ENCODE results near the gene STRBP. TPM values are rescaled to one million over a fixed set of nuclear protein-coding genes. Genes with fewer than 3 reads are reported as not detected.

STRBP gene
- total RNA-seq, 1 donor from 2014 or later, result 45.4 TPM

GRCh38 chr9:123246534-123246933 is 21.9 kb downstream of the STRBP start:
- Mint-ChIP-seq H3K9me3 (ENCODE audit: unreplicated experiment) (no peaks in the 10 kb centered on the region), H3K4me3 (ENCODE audit: unreplicated experiment) (no peak overlapping the region), H3K27ac (ENCODE audit: unreplicated experiment) (no peak overlapping the region), H3K4me1 (ENCODE audit: unreplicated experiment) (peaks cover 6% of the 10 kb centered on the region), H3K36me3 (ENCODE audit: low read depth, unreplicated experiment) (no peaks in the 10 kb centered on the region), H3K27me3 (ENCODE audit: unreplicated experiment) (no peaks in the 10 kb centered on the region)
- DNase-seq (ENCODE audit: low spot score), result no peak
- TF ChIP-seq, protein P1, sequence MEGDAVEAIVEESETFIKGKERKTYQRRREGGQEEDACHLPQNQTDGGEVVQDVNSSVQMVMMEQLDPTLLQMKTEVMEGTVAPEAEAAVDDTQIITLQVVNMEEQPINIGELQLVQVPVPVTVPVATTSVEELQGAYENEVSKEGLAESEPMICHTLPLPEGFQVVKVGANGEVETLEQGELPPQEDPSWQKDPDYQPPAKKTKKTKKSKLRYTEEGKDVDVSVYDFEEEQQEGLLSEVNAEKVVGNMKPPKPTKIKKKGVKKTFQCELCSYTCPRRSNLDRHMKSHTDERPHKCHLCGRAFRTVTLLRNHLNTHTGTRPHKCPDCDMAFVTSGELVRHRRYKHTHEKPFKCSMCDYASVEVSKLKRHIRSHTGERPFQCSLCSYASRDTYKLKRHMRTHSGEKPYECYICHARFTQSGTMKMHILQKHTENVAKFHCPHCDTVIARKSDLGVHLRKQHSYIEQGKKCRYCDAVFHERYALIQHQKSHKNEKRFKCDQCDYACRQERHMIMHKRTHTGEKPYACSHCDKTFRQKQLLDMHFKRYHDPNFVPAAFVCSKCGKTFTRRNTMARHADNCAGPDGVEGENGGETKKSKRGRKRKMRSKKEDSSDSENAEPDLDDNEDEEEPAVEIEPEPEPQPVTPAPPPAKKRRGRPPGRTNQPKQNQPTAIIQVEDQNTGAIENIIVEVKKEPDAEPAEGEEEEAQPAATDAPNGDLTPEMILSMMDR (IDR thresholded peaks at IDR 0.05; ENCODE audit: unreplicated experiment), result no peak

DNA sequence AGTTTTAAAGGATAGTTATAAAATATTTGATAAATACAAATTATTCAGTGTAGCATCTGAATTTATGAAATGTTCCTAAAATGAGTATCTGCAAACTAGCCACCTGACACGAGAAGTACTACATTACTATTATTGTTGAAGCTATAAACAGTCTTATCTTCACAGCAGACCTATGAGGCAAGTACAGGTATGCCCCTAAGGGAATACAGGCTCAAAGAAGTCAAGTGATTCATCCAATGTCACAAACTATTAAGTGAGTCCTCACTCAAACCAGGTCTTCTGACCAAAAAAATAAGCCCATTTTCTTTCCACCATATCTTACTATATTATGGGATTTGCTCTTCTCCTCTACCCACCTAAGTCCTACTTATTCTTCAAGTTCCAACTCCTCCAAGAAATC is 28.7 kb downstream of the STRBP start:
- H3K4me3 Mint-ChIP-seq (ENCODE audit: unreplicated experiment), result no peak overlapping the region
- TF ChIP-seq, protein P1 (IDR thresholded peaks at IDR 0.05; ENCODE audit: unreplicated experiment), result no peak
- peaks cover 8% of the 10 kb centered on the region for H3K4me1 Mint-ChIP-seq (ENCODE audit: unreplicated experiment)
- H3K36me3 Mint-ChIP-seq (ENCODE audit: low read depth, unreplicated experiment), result no peaks in the 10 kb centered on the region
- DNase-seq (ENCODE audit: low spot score), result no peak
- H3K27ac Mint-ChIP-seq (ENCODE audit: unreplicated experiment), result no peak overlapping the region
- H3K9me3 Mint-ChIP-seq (ENCODE audit: unreplicated experiment), result no peaks in the 10 kb centered on the region
- no peaks in the 10 kb centered on the region for H3K27me3 Mint-ChIP-seq (ENCODE audit: unreplicated experiment)

- H3K27me3 Mint-ChIP-seq (ENCODE audit: unreplicated experiment), result no peaks in the 10 kb centered on the region
- no peaks in the 10 kb centered on the region for H3K36me3 Mint-ChIP-seq (ENCODE audit: low read depth, unreplicated experiment)
- no peak overlapping the region for H3K27ac Mint-ChIP-seq (ENCODE audit: unreplicated experiment)
- peaks cover 8% of the 10 kb centered on the region for H3K4me1 Mint-ChIP-seq (ENCODE audit: unreplicated experiment)
- no peak for DNase-seq (ENCODE audit: low spot score)
- no peak overlapping the region for H3K4me3 Mint-ChIP-seq (ENCODE audit: unreplicated experiment)
- TF ChIP-seq, protein P1 (IDR thresholded peaks at IDR 0.05; ENCODE audit: unreplicated experiment), result no peak
- no peaks in the 10 kb centered on the region for H3K9me3 Mint-ChIP-seq (ENCODE audit: unreplicated experiment)
These were observed 30.0 kb downstream of the STRBP start for GRCh38 chr9:123238365-123238764.

GRCh38 chr9:123237220-123237619 is 31.2 kb downstream of the STRBP start:
- Mint-ChIP-seq H3K4me1 (ENCODE audit: unreplicated experiment) (peaks cover 8% of the 10 kb centered on the region), H3K36me3 (ENCODE audit: low read depth, unreplicated experiment) (no peaks in the 10 kb centered on the region), H3K4me3 (ENCODE audit: unreplicated experiment) (no peak overlapping the region), H3K9me3 (ENCODE audit: unreplicated experiment) (no peaks in the 10 kb centered on the region), H3K27ac (ENCODE audit: unreplicated experiment) (no peak overlapping the region), H3K27me3 (ENCODE audit: unreplicated experiment) (no peaks in the 10 kb centered on the region)
- TF ChIP-seq, protein P1 (IDR thresholded peaks at IDR 0.05; ENCODE audit: unreplicated experiment), result no peak
- DNase-seq (ENCODE audit: low spot score), result no peak

DNA sequence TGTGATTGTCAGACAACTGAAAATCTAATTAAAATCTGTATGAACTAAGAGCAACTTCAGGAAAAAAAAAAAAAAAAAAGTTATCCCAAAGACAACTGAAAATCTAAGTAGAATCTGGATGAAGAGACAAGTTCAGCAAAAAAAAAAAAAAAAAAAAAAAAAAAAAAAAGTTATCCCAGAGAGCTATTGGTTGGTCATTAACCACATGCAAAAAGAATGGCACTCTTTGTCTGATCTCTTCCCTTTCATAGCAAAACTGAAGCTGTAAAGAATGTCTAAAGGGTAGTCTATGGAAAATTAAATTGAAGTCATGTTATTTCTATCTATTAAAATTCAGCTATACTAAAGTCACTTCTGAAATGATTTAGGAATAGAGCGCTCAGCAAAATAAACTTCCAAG is 32.9 kb downstream of the STRBP start:
- Mint-ChIP-seq H3K9me3 (ENCODE audit: unreplicated experiment) (no peaks in the 10 kb centered on the region), H3K4me3 (ENCODE audit: unreplicated experiment) (no peak overlapping the region), H3K27me3 (ENCODE audit: unreplicated experiment) (no peaks in the 10 kb centered on the region), H3K27ac (ENCODE audit: unreplicated experiment) (no peak overlapping the region), H3K4me1 (ENCODE audit: unreplicated experiment) (no peaks in the 10 kb centered on the region), H3K36me3 (ENCODE audit: low read depth, unreplicated experiment) (no peaks in the 10 kb centered on the region)
- TF ChIP-seq, protein P1 (IDR thresholded peaks at IDR 0.05; ENCODE audit: unreplicated experiment), result no peak
- DNase-seq (ENCODE audit: low spot score), result no peak
